ENCODE measurements around the gene GSTM3. TPM values are rescaled to one million over a fixed set of nuclear protein-coding genes. Genes with fewer than 3 reads are reported as not detected.
"Not testable (repeated sequence)": the region's sequence is repeated elsewhere in the genome, so short reads cannot be mapped to it uniquely, and the experiment has no call there.

GSTM3 gene
- total and polyA plus RNA-seq, 2 donors, result 67.5 to 116 TPM

DNA sequence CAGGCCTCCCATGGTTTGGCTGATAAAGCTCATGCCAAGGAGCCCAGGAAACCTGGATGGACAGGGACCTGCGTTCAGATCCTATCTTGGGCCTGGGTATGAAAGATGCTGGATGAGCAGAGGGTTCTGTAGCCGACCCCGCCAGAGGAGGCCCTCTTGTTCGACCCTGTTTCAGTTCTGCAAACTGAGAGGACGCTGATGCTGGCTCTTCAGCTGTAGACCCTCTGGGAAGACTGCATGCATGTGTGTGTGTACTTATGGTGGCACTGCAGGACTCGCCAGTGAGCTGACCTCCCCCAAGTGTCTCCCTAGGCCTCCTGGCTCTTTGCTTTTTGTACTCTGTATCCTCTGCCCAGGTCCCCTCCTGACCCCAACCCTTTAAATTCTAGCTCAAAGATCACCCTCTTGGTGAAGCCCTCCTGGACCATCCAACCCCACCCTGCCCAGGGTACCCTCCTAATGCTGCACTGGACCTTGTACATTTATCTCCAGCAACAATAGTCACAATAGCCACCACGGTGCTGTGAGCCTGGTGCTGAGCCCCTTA is 21.3 kb upstream of the GSTM3 start:
- Histone ChIP-seq H3K27ac (ENCODE audit: low read depth) (no peak overlapping the region), H3K4me3 (ENCODE audit: low read depth, low read length) (no peak overlapping the region), H3K36me3 (ENCODE audit: insufficient read depth) (no peaks in the 10 kb centered on the region), H3K4me1 (ENCODE audit: insufficient read depth) (no peaks in the 10 kb centered on the region)
- WGBS, result 89% methylated on average over 7 of the region's 7 CpGs
- DNase-seq (ENCODE audit: extremely low spot score), result no peak

GRCh38 chr1:109761227-109762038 is 20.6 kb upstream of the GSTM3 start:
- Histone ChIP-seq H3K27ac (ENCODE audit: low read depth) (no peak overlapping the region), H3K4me1 (ENCODE audit: insufficient read depth) (no peaks in the 10 kb centered on the region), H3K4me3 (ENCODE audit: low read depth, low read length) (no peak overlapping the region), H3K36me3 (ENCODE audit: insufficient read depth) (no peaks in the 10 kb centered on the region)
- no peak for DNase-seq (ENCODE audit: extremely low spot score)
- 86% methylated on average over 14 of the region's 14 CpGs for WGBS

- WGBS, result 89% methylated on average over 7 of the region's 7 CpGs
- Histone ChIP-seq H3K27ac (ENCODE audit: low read depth) (no peak overlapping the region), H3K4me3 (ENCODE audit: low read depth, low read length) (no peak overlapping the region), H3K4me1 (ENCODE audit: insufficient read depth) (no peaks in the 10 kb centered on the region), H3K36me3 (ENCODE audit: insufficient read depth) (no peaks in the 10 kb centered on the region)
- no peak for DNase-seq (ENCODE audit: extremely low spot score)
Measured at GRCh38 chr1:109760581-109761226, 19.9 kb upstream of the GSTM3 start.

GRCh38 chr1:109759513-109760334 is 18.9 kb upstream of the GSTM3 start:
- H3K36me3 ChIP-seq (ENCODE audit: insufficient read depth), result no peaks in the 10 kb centered on the region
- 90% methylated on average over 11 of the region's 11 CpGs for WGBS
- no peak overlapping the region for H3K27ac ChIP-seq (ENCODE audit: low read depth)
- H3K4me1 ChIP-seq (ENCODE audit: insufficient read depth), result no peaks in the 10 kb centered on the region
- H3K4me3 ChIP-seq (ENCODE audit: low read depth, low read length), result no peak overlapping the region
- no peak for DNase-seq (ENCODE audit: extremely low spot score)

DNA sequence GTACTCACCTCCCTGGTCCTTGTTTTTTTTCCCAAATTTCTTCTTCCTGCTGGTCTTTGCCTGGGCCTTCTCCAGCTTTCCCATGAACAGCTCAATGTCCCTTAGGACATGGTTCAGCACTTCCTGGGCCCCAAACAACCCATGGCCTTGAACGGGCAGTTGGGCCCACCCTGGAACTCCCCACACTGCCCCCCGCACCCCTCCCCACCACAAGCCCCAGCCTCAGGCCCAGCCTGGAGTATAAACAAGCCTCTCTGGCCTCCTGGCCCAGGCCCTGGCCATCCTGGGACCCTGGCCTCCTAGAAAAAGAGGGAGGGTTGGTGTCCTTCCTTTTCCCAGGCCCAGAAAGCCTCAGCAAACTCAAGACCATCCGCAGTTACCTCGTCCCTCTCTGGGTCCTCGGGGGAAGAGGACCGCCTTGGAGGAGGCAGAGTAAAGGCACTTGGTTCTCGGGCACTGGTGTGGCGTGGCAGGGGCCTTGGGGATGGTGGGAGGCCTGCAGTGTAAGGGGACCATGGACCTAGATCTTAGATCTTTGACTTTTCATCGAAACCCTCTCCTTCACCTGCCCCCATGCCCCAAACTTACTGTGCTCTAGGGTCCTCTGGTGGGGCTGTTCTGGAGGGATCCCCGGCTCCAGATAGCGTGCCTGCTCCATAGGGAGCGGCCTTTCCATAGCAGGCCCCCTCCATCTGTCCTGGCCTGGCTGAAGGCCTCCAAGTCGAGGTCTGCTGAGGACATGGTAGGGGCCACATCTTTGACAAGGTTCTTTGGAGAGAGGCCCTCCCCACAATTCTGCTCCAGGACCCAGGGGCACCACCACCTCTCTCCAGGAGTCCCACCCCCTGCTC is 17.3 kb upstream of the GSTM3 start:
- WGBS, result 93% methylated on average over 13 of the region's 13 CpGs
- no peak overlapping the region for H3K4me3 ChIP-seq (ENCODE audit: low read depth, low read length)
- no peak for DNase-seq (ENCODE audit: extremely low spot score)

DNA sequence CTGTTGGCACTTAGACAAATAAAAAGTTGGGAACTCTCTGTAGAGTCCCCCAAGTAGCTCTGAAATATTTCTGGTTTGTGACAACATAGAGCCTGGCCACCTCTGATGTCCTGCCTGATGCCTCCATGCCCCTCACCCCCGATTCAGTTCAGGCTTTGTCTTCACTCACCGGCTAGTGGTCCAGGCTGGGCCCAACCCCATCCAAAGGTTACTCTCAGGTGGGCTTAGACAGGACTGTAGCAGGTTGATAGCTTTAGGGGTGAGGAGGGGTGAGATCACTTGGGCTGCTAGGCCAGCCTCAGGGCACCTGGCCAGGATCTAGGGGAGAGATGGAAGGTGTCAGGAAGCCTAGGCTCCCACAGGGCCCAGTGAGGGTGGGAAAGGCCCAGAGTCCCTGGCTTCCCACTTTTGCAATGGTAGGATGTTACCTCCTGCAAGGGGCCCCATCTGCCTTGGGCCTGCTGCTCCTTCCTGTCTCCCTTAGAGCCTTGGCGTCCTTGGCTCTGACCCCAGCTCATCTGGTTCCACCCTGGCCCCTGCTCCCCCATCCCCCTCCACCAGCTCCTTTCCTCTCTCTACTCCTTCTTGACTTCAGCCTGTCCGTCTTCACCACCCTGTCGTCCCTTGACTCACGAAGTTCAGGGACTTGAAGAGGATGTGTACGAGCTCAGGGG is 16.1 kb upstream of the GSTM3 start:
- 89% methylated on average over 7 of the region's 7 CpGs for WGBS
- no peak for DNase-seq (ENCODE audit: extremely low spot score)
- Histone ChIP-seq H3K27ac (ENCODE audit: low read depth) (no peak overlapping the region), H3K4me3 (ENCODE audit: low read depth, low read length) (no peak overlapping the region), H3K4me1 (ENCODE audit: insufficient read depth) (no peaks in the 10 kb centered on the region), H3K36me3 (ENCODE audit: insufficient read depth) (no peaks in the 10 kb centered on the region)

More for the DNA sequence above, 17.3 kb upstream of the GSTM3 start:
- no peak overlapping the region for H3K27ac ChIP-seq (ENCODE audit: low read depth)
- H3K4me1 ChIP-seq (ENCODE audit: insufficient read depth), result no peaks in the 10 kb centered on the region
- H3K36me3 ChIP-seq (ENCODE audit: insufficient read depth), result no peaks in the 10 kb centered on the region

- not testable (repeated sequence) for H3K27ac ChIP-seq (ENCODE audit: low read depth); H3K4me1 ChIP-seq (ENCODE audit: insufficient read depth); DNase-seq (ENCODE audit: extremely low spot score); H3K4me3 ChIP-seq (ENCODE audit: low read depth, low read length); H3K36me3 ChIP-seq (ENCODE audit: insufficient read depth)
- whole genome bisulfite sequencing, result 91% methylated on average over 5 of the region's 5 CpGs
Measured at GRCh38 chr1:109756325-109756724, 15.5 kb upstream of the GSTM3 start.

DNA sequence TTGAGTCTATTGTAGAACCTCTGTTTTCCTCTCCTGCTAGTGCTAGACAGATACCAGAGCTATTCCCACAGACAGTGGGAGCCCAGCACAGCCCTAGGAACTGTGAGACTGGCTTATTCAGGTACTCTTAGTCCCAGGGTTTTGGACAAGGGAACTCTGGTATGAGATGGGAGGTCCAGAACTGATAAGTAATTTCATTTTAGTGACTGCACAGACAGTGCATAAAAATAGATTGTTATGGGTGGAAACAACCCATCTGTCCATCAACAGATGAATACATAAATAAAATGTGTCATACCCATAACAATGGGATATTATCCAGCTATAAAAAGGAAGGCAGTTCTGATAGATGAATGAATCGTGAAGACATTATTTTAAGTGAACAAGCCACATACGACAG is 13.9 kb upstream of the GSTM3 start:
- Histone ChIP-seq H3K4me1 (ENCODE audit: insufficient read depth) (no peaks in the 10 kb centered on the region), H3K4me3 (ENCODE audit: low read depth, low read length) (no peak overlapping the region), H3K36me3 (ENCODE audit: insufficient read depth) (no peaks in the 10 kb centered on the region), H3K27ac (ENCODE audit: low read depth) (no peak overlapping the region)
- WGBS, result 72% methylated on average over 2 of the region's 2 CpGs
- DNase-seq (ENCODE audit: extremely low spot score), result no peak

GRCh38 chr1:109751531-109752260 is 10.9 kb upstream of the GSTM3 start:
- no peaks in the 10 kb centered on the region for H3K36me3 ChIP-seq (ENCODE audit: insufficient read depth)
- H3K27ac ChIP-seq (ENCODE audit: low read depth), result no peak overlapping the region
- H3K4me1 ChIP-seq (ENCODE audit: insufficient read depth), result no peaks in the 10 kb centered on the region
- no peak for DNase-seq (ENCODE audit: extremely low spot score)
- no peak overlapping the region for H3K4me3 ChIP-seq (ENCODE audit: low read depth, low read length)
- 91% methylated on average over 12 of the region's 12 CpGs for WGBS

DNA sequence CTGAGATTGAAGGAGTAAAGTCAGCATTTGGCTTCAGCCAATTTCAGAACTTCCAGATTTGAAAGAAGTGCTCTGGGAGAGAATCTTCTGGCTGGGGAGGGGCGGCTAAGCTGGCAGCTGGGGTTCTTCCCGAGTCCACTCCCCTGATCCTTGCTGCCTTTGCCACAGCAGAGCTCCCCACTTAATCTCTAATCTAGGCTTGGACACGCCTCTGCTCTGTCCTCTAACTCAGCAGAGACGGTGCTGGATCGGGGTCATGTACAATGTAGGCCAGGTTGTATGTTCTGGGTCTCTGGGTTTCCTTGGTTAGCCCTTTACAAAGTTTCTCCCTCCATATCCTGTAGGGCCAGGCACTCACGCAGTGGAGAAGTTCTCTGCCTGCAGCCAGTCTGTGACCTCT is 10.1 kb upstream of the GSTM3 start:
- Histone ChIP-seq H3K4me3 (ENCODE audit: low read depth, low read length) (no peak overlapping the region), H3K36me3 (ENCODE audit: insufficient read depth) (no peaks in the 10 kb centered on the region), H3K27ac (ENCODE audit: low read depth) (no peak overlapping the region), H3K4me1 (ENCODE audit: insufficient read depth) (no peaks in the 10 kb centered on the region)
- DNase-seq (ENCODE audit: extremely low spot score), result no peak
- 89% methylated on average over 6 of the region's 6 CpGs for WGBS

DNA sequence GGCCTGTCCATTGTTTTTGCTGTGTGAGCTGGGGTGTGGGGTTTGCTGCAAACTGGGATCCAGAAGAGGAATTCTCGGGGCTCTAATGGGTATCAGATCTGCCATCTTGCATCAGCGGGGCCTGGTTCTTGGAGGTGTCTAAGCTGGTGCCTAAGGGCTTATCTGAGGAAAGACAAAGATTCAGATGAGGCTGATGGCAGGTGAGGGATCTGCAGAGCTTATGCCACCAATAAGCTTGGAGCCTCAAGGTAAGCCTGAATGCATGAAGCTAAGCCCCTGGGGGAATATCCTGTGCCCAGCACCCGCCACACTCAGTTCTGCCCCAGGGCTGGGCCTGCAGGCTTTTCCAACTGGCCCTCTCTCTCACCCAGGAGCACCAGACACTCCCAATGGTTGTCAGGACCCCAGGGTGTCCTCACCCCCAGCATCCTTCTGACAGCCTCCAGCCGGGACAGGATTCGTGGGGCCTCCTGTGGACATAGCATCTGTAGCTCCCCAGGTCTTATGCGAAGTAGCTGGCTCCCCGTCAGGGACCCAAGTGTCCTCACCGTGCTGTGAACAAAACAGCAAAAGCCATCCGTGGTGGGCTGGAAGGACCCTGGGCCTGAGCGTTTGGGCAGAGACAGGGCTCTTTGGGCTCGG is 9.5 kb upstream of the GSTM3 start:
- Histone ChIP-seq H3K36me3 (ENCODE audit: insufficient read depth) (no peaks in the 10 kb centered on the region), H3K4me3 (ENCODE audit: low read depth, low read length) (no peak overlapping the region), H3K27ac (ENCODE audit: low read depth) (no peak overlapping the region), H3K4me1 (ENCODE audit: insufficient read depth) (no peaks in the 10 kb centered on the region)
- WGBS, result 90% methylated on average over 11 of the region's 11 CpGs
- DNase-seq (ENCODE audit: extremely low spot score), result no peak

DNA sequence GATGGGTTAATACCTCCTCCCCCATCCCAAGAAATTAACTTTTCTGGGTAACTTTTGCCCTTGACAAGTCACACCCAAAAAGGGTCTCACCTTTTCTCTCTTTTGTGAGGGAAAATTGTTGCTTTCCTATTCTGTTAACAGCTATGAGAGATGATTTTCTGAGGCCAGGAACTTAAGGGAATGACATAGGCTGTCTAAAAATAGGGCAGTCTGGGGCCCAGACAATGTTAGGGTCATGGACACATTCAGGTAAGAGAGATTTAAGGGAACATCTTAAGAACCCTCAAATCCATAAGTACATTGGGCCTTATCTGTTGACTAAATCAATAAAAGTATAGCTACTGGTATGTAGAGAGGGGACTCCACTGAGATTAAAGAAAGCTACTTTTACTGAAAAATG is 8.4 kb upstream of the GSTM3 start:
- Histone ChIP-seq H3K4me3 (ENCODE audit: low read depth, low read length) (no peak overlapping the region), H3K36me3 (ENCODE audit: insufficient read depth) (no peaks in the 10 kb centered on the region), H3K4me1 (ENCODE audit: insufficient read depth) (no peaks in the 10 kb centered on the region), H3K27ac (ENCODE audit: low read depth) (no peak overlapping the region)
- no peak for DNase-seq (ENCODE audit: extremely low spot score)
